Measurements from ENCODE around the gene PCDHGA9.
A peak's percentile ranks its signal among the peaks of the same experiment; 100 is the strongest.

The PCDHGA9 gene

GRCh38 chr5:141422742-141423291 is 20.2 kb downstream of the PCDHGA9 start:
- H3K27me3 ChIP-seq (replicated peaks; ENCODE audit: insufficient read depth, low read length), result peaks cover 35% of the 10 kb centered on the region
- TF ChIP-seq CTCF (IDR thresholded peaks at IDR 0.05; ENCODE audit: low read length) (no peak), EZH2phosphoT487 (IDR thresholded peaks at IDR 0.05; ENCODE audit: low read length) (no peak), EZH2 (optimal IDR thresholded peaks at IDR 0.05; ENCODE audit: low read depth, low read length) (no peak)
- H3K79me2 ChIP-seq (ENCODE audit: low read length), result no peaks in the 10 kb centered on the region
- H3K4me2 ChIP-seq (ENCODE audit: low read depth, low read length), result no peak overlapping the region
- no peak overlapping the region for H3K27ac ChIP-seq (ENCODE audit: low read length)
- H3K9ac ChIP-seq (ENCODE audit: low read length), result no peak overlapping the region
- H3K36me3 ChIP-seq (replicated peaks; ENCODE audit: insufficient read depth, low read length), result no peaks in the 10 kb centered on the region
- no peaks in the 10 kb centered on the region for H3F3A ChIP-seq (ENCODE audit: insufficient read depth, low read length)
- H2AFZ ChIP-seq (ENCODE audit: low read length), result no peak overlapping the region
- no peaks in the 10 kb centered on the region for H3K9me2 ChIP-seq (replicated peaks; ENCODE audit: insufficient read depth, low read length)
- H4K20me1 ChIP-seq (ENCODE audit: insufficient read depth, low read length), result no peaks in the 10 kb centered on the region
- H3K4me1 ChIP-seq (ENCODE audit: low read length), result 0 out of 2 replicates have a peak, but pooled peaks cover 3% of the 10 kb centered on the region
- no peak overlapping the region for H3K4me3 ChIP-seq (ENCODE audit: low read length)
- no peak for DNase-seq
- no peaks in the 10 kb centered on the region for H3K9me3 ChIP-seq (replicated peaks; ENCODE audit: insufficient read depth, low read length)

GRCh38 chr5:141427783-141428426 is 25.3 kb downstream of the PCDHGA9 start:
- Histone ChIP-seq H3K4me3 (ENCODE audit: low read length) (no peak overlapping the region), H3K27ac (ENCODE audit: low read length) (no peak overlapping the region), H3K79me2 (ENCODE audit: low read length) (no peaks in the 10 kb centered on the region), H3K9me2 (replicated peaks; ENCODE audit: insufficient read depth, low read length) (no peaks in the 10 kb centered on the region), H3F3A (ENCODE audit: insufficient read depth, low read length) (no peaks in the 10 kb centered on the region), H3K4me2 (ENCODE audit: low read depth, low read length) (no peak overlapping the region), H2AFZ (ENCODE audit: low read length) (no peak overlapping the region), H3K36me3 (replicated peaks; ENCODE audit: insufficient read depth, low read length) (no peaks in the 10 kb centered on the region), H3K4me1 (ENCODE audit: low read length) (no peaks in the 10 kb centered on the region), H4K20me1 (ENCODE audit: insufficient read depth, low read length) (no peaks in the 10 kb centered on the region), H3K27me3 (replicated peaks; ENCODE audit: insufficient read depth, low read length) (0 out of 2 replicates have a peak, but pooled peaks cover 12% of the 10 kb centered on the region), H3K9me3 (replicated peaks; ENCODE audit: insufficient read depth, low read length) (no peaks in the 10 kb centered on the region), H3K9ac (ENCODE audit: low read length) (no peak overlapping the region)
- no peak for DNase-seq
- TF ChIP-seq CTCF (IDR thresholded peaks at IDR 0.05; ENCODE audit: low read length) (no peak), EZH2 (optimal IDR thresholded peaks at IDR 0.05; ENCODE audit: low read depth, low read length) (no peak)

- no peak within 1 kb of the TSS for H3K9ac ChIP-seq (ENCODE audit: low read length)
- no peaks in the 10 kb centered on the region for H3K9me3 ChIP-seq (replicated peaks; ENCODE audit: insufficient read depth, low read length)
- H3K9me2 ChIP-seq (replicated peaks; ENCODE audit: insufficient read depth, low read length), result no peaks in the 10 kb centered on the region
- H3K27me3 ChIP-seq (replicated peaks; ENCODE audit: insufficient read depth, low read length), result peaks cover 4% of the 10 kb centered on the region; the same call in 1 of the 2 replicates
- peak within 1 kb of the TSS; percentile 46 for H3K4me3 ChIP-seq (ENCODE audit: low read length)
- no peaks in the 10 kb centered on the region for H3F3A ChIP-seq (ENCODE audit: insufficient read depth, low read length)
- H3K4me1 ChIP-seq (ENCODE audit: low read length), result no peaks in the 10 kb centered on the region
- no peaks in the 10 kb centered on the region for H3K36me3 ChIP-seq (replicated peaks; ENCODE audit: insufficient read depth, low read length)
- TF ChIP-seq EZH2phosphoT487 (IDR thresholded peaks at IDR 0.05; ENCODE audit: low read length), result no peak
- peak; percentile 79 for TF ChIP-seq CTCF (IDR thresholded peaks at IDR 0.05; ENCODE audit: low read length)
- DNase-seq, result peak; percentile 86
- H3K27ac ChIP-seq (ENCODE audit: low read length), result no peak within 1 kb of the TSS
- H3K79me2 ChIP-seq (ENCODE audit: low read length), result no peaks in the 10 kb centered on the region
- peak within 1 kb of the TSS; percentile 77 for H3K4me2 ChIP-seq (ENCODE audit: low read depth, low read length)
- H4K20me1 ChIP-seq (ENCODE audit: insufficient read depth, low read length), result no peaks in the 10 kb centered on the region
- peak within 1 kb of the TSS; percentile 57 for H2AFZ ChIP-seq (ENCODE audit: low read length)
Measured at GRCh38 chr5:141430332-141431113, 27.9 kb downstream of the PCDHGA9 start, which contains the start of gene PCDHGA12. Gene PCDHGA12 (plus strand): TSS chr5:141430507. CDS start chr5:141430760, 253 bp downstream.
